GM20000 (cell line): ENCODE results near the gene CDK5.

Source experiments
- DNase-seq: peaks from one replicate; pipeline ENCODE4 v3.0.0; 2012; ENCODE audit warnings: low spot score
- TF ChIP-seq, protein P1 (sequence below): IDR thresholded peaks from 2 replicates; pipeline ENCODE4 v1.5.1; 2012; ENCODE audit warnings: mild to moderate bottlenecking, control low read depth; ENCODE audit errors: extremely low read depth, missing control alignments

CDK5 gene

DNA sequence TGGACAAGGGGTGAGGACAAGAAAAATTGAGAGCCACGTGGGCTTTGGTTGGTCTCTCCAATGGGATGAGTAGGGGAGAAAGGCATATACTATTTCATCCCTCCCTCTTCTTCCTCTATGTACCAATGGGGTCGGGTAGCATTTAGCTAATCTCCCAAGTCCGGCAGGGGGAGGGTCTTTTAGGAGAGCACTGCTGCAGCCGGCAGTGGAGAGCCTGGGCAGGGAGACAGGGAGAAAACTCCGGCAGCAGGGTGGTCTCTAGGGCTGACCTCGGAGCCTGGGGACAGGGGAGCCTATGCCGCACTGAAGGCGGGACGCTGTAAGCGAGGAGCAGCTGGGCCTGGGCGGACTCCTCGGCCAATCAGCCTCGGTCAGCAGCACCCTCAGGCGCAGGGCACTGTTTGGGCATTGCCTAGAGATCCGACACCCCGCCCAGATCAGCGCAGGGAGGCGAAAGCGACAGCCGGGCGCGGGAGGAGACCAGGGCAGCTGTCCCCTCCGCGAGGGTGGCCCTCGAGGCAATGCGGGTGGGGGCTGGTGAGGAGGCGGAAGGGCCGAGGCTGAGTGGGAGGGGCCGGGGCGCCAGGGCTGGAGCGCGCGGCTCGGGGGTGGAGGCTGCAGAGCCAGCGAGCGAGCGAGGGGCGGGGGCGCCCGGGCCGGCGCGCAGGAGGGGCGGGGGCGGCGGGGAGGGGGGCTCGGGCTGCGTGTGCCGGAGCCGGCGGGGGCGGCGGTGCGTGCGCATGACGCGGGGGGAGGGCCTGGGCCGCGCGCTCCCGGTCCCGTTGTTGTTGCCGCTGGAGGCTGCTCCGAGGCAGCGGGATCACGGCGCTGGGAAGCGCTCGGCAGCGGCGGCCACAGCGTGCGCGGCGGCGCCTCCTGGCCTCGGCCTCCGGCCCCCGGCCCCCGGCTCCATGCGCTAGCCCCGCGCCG is 28.3 kb upstream of the CDK5 start, which contains the start of gene AGAP3:
Gene AGAP3, plus strand, starts transcription at position 785 of the 930 bp plus-strand sequence. CDS start 267 bp downstream, outside the sequence.
- peak; percentile 97 for DNase-seq
- TF ChIP-seq, protein P1, sequence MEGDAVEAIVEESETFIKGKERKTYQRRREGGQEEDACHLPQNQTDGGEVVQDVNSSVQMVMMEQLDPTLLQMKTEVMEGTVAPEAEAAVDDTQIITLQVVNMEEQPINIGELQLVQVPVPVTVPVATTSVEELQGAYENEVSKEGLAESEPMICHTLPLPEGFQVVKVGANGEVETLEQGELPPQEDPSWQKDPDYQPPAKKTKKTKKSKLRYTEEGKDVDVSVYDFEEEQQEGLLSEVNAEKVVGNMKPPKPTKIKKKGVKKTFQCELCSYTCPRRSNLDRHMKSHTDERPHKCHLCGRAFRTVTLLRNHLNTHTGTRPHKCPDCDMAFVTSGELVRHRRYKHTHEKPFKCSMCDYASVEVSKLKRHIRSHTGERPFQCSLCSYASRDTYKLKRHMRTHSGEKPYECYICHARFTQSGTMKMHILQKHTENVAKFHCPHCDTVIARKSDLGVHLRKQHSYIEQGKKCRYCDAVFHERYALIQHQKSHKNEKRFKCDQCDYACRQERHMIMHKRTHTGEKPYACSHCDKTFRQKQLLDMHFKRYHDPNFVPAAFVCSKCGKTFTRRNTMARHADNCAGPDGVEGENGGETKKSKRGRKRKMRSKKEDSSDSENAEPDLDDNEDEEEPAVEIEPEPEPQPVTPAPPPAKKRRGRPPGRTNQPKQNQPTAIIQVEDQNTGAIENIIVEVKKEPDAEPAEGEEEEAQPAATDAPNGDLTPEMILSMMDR, result no peak

GRCh38 chr7:151085329-151085690 is 27.6 kb upstream of the CDK5 start:
- DNase-seq, result no peak
- TF ChIP-seq, protein P1, result no peak

- TF ChIP-seq, protein P1, result no peak
- DNase-seq, result no peak
Measured at GRCh38 chr7:151083824-151084160, 26.1 kb upstream of the CDK5 start.

DNA sequence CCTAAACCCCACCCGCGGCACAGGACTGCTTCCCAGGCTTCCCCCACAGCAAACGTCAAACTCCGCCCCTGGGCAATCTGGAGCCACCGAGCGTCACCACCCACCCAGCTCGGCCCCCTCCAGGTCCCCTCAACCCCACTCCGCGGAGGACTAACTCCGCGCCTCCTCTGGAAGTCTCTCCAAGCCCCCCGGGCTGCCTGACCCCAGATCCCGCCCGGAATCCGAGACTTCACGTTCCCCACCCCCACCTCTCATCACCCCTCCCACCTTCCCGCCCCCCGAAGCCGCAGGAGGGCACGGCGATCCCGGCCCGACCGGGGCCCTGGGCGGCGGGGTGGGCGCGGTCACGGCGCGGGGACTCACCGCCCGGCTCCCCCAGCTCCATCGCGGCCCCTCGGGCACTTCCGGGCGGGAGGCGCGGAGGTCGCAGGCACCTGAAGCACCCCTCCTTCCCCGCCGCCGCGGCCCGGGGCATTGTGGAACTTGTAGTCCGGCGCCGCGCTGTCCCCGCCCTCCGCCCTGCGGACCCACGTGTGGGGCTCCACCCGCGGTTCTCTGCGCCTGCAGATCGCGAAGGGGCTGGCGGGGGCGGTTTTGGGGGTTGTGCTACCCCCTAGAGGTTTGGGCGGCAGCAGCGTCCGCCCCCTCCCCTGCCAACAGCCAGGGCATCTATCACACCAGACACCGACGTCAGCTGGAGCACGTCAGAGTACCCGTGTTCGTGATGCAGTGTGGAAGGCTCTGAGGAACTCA is 25.6 kb upstream of the CDK5 start, which contains the start of gene TMUB1:
Gene TMUB1, minus strand, starts transcription at position 423 of the 753 bp plus-strand sequence. CDS start 930 bp downstream, outside the sequence.
- TF ChIP-seq, protein P1, result no peak
- peak; percentile 92 for DNase-seq

GRCh38 chr7:151082141-151083070 is 24.7 kb upstream of the CDK5 start:
- TF ChIP-seq, protein P1, result no peak
- no peak for DNase-seq

GRCh38 chr7:151081170-151082101 is 23.7 kb upstream of the CDK5 start:
- DNase-seq, result no peak
- TF ChIP-seq, protein P1, result no peak
